Astrocyte (in vitro differentiated cells and primary cell): ENCODE results near the gene TOP3A. TPM values are rescaled to one million over a fixed set of nuclear protein-coding genes. Genes with fewer than 3 reads are reported as not detected.
"Not testable (repeated sequence)": the region's sequence is repeated elsewhere in the genome, so short reads cannot be mapped to it uniquely, and the experiment has no call there.

Experiments
- DNase-seq: peaks from one replicate; pipeline ENCODE4 v3.0.0-alpha.2; 2010; ENCODE audit warnings: low read depth
- FAIRE-seq: peaks from 2 replicates; lab custom pipeline; 2011; peaks lifted over from hg19 to GRCh38; lab: Jason Lieb, UNC
- H2AFZ ChIP-seq: 2 replicates; pipeline ENCODE4 v1.6.0; 2012; ENCODE audit warnings: low read depth, low read length, inconsistent platforms
- H3K27ac ChIP-seq: 2 replicates; pipeline ENCODE4 v1.5.1; 2011; ENCODE audit warnings: low read depth, low read length, inconsistent platforms
- H3K27me3 ChIP-seq: 2 replicates; pipeline ENCODE4 v1.6.0; 2011; ENCODE audit warnings: low read length, inconsistent platforms; ENCODE audit not compliant: insufficient read depth
- H3K36me3 ChIP-seq: 2 replicates; pipeline ENCODE4 v1.5.1; 2011; ENCODE audit warnings: low read length, inconsistent platforms; ENCODE audit not compliant: insufficient read depth
- H3K4me1 ChIP-seq: 2 replicates; pipeline ENCODE4 v1.5.1; 2011; ENCODE audit warnings: low read length, inconsistent platforms; ENCODE audit not compliant: insufficient read depth
- H3K4me2 ChIP-seq: 2 replicates; pipeline ENCODE4 v1.6.0; 2012; ENCODE audit warnings: low read length, inconsistent platforms
- H3K4me3 ChIP-seq: 2 replicates; pipeline ENCODE4 v1.5.1; 2011; ENCODE audit warnings: low read depth, mild to moderate bottlenecking, low read length, inconsistent platforms; ENCODE audit not compliant: insufficient read depth
- H3K79me2 ChIP-seq: 2 replicates; pipeline ENCODE4 v1.6.0; 2012; ENCODE audit warnings: mild to moderate bottlenecking, low read length, inconsistent platforms; ENCODE audit not compliant: insufficient read depth
- H3K9ac ChIP-seq: 2 replicates; pipeline ENCODE4 v1.6.0; 2012; ENCODE audit warnings: mild to moderate bottlenecking, low read length, inconsistent platforms
- H3K9me3 ChIP-seq: 2 replicates; pipeline ENCODE4 v1.5.1; 2012; ENCODE audit warnings: low read depth, mild to moderate bottlenecking, low read length, inconsistent platforms; ENCODE audit not compliant: insufficient read depth
- H4K20me1 ChIP-seq: 2 replicates; pipeline ENCODE4 v1.6.0; 2012; ENCODE audit warnings: low read length, inconsistent platforms; ENCODE audit not compliant: insufficient read depth
- H3K27ac Mint-ChIP-seq: one replicate; pipeline ENCODE4 v1.8.0; 2021; ENCODE audit warnings: mild to moderate bottlenecking, mixed read lengths; ENCODE audit not compliant: unreplicated experiment
- H3K27me3 Mint-ChIP-seq: one replicate; pipeline ENCODE4 v1.8.0; 2021; ENCODE audit warnings: low read depth, mixed read lengths; ENCODE audit not compliant: unreplicated experiment
- H3K36me3 Mint-ChIP-seq: one replicate; pipeline ENCODE4 v1.8.0; 2021; ENCODE audit warnings: low read depth, mixed read lengths; ENCODE audit not compliant: unreplicated experiment
- H3K4me1 Mint-ChIP-seq: one replicate; pipeline ENCODE4 v1.8.0; 2021; ENCODE audit warnings: low read depth, mixed read lengths; ENCODE audit not compliant: unreplicated experiment
- H3K4me3 Mint-ChIP-seq: one replicate; pipeline ENCODE4 v1.8.0; 2021; ENCODE audit warnings: mild to moderate bottlenecking, moderate library complexity, mixed read lengths; ENCODE audit not compliant: unreplicated experiment
- H3K9me3 Mint-ChIP-seq: one replicate; pipeline ENCODE4 v1.8.0; 2021; ENCODE audit warnings: mild to moderate bottlenecking, mixed read lengths; ENCODE audit not compliant: unreplicated experiment
- CTCF ChIP-seq: IDR thresholded peaks from 2 replicates; pipeline ENCODE4 v1.5.1; 2011; ENCODE audit warnings: low read depth, mild to moderate bottlenecking, inconsistent platforms, low read length, moderate library complexity; ENCODE audit not compliant: insufficient read depth
- EZH2 ChIP-seq: IDR thresholded peaks from 2 replicates; pipeline ENCODE4 v1.6.1; 2012; ENCODE audit warnings: mild to moderate bottlenecking, low read length, inconsistent platforms; ENCODE audit not compliant: insufficient read depth
- total RNA-seq: library from RNA; stranded (reverse); gene quantifications from 2 replicates; pipeline ENCODE4 v1.2.1, GENCODE V29; 2021

The TOP3A gene
- total RNA-seq, 1 donor from 2014 or later: 31.0 TPM

DNA sequence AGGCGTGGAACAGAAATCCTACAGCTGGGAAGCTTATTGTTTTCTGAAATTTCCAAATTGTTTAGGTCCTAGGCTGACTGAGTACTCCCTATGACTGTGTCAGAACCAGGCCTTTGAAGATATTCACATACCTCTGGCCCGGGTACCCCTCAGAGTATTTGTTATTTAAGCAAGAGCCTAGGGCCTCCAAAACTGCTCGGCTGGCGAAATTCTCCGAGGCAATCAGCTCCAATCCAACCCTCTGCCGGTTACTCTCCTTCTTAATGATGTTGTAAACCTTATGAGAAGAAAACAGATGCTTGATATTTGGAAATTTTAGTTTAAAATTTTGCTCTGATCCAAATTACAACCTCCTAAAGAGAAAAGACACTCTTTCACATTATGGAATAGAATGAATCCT, 38.7 kb upstream of the TOP3A start:
- no peaks in the 10 kb centered on the region for H3K36me3 ChIP-seq
- Mint-ChIP-seq H3K4me1 (peaks cover 3% of the 10 kb centered on the region), H3K9me3 (no peaks in the 10 kb centered on the region), H3K27ac (no peak overlapping the region), H3K36me3 (no peaks in the 10 kb centered on the region), H3K4me3 (no peak overlapping the region), H3K27me3 (no peaks in the 10 kb centered on the region)
- peaks cover 2% of the 10 kb centered on the region for H3K4me1 ChIP-seq
- no peaks in the 10 kb centered on the region for H3K9me3 ChIP-seq
- no peaks in the 10 kb centered on the region for H4K20me1 ChIP-seq
- FAIRE-seq: no peak
- no peak overlapping the region for H3K4me3 ChIP-seq
- H3K27me3 ChIP-seq: no peaks in the 10 kb centered on the region
- H3K9ac ChIP-seq: no peak overlapping the region
- H2AFZ ChIP-seq: no peak overlapping the region
- no peak overlapping the region for H3K4me2 ChIP-seq
- TF ChIP-seq CTCF (no peak), EZH2 (no peak)
- no peak overlapping the region for H3K27ac ChIP-seq
- no peak for DNase-seq
- H3K79me2 ChIP-seq: no peaks in the 10 kb centered on the region

- Histone ChIP-seq H3K27me3 (no peaks in the 10 kb centered on the region), H3K4me3 (no peak overlapping the region), H3K9me3 (no peaks in the 10 kb centered on the region), H3K9ac (no peak overlapping the region), H2AFZ (no peak overlapping the region), H3K36me3 (peaks cover 2% of the 10 kb centered on the region), H4K20me1 (no peaks in the 10 kb centered on the region), H3K27ac (no peak overlapping the region), H3K4me1 (no peaks in the 10 kb centered on the region), H3K79me2 (no peaks in the 10 kb centered on the region), H3K4me2 (no peak overlapping the region)
- Mint-ChIP-seq H3K4me3 (no peak overlapping the region), H3K4me1 (no peaks in the 10 kb centered on the region), H3K36me3 (peaks cover 25% of the 10 kb centered on the region), H3K9me3 (peaks cover 5% of the 10 kb centered on the region), H3K27ac (no peak overlapping the region), H3K27me3 (no peaks in the 10 kb centered on the region)
- TF ChIP-seq EZH2: no peak
- no peak for TF ChIP-seq CTCF
- DNase-seq: no peak
- FAIRE-seq: no peak
Measured at GRCh38 chr17:18344021-18344420, 29.2 kb upstream of the TOP3A start.

DNA sequence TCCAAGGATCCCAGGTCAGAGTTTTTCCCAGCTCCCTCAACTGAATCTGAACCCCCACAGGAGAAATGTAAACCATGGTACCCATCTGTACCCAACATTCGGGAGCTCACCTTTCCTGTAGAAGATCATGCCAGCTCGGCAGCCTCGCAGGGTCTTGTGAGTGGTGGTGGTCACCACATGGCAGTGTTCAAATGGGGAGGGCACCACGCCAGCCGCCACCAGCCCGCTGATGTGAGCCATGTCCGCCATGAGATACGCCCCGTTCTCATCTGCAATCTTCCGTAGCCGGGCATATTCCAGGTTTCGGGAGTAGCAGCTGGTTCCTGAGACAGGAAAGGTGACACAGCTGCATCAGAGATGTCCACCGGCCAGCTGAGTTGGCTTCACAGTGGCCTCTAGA, 25.1 kb upstream of the TOP3A start:
- no peaks in the 10 kb centered on the region for H3K4me1 ChIP-seq
- Mint-ChIP-seq H3K27me3 (no peaks in the 10 kb centered on the region), H3K4me3 (no peak overlapping the region), H3K4me1 (no peaks in the 10 kb centered on the region), H3K27ac (no peak overlapping the region), H3K9me3 (peaks cover 8% of the 10 kb centered on the region), H3K36me3 (peaks cover 32% of the 10 kb centered on the region)
- H3K9ac ChIP-seq: no peak overlapping the region
- no peaks in the 10 kb centered on the region for H3K27me3 ChIP-seq
- H3K9me3 ChIP-seq: no peaks in the 10 kb centered on the region
- H3K79me2 ChIP-seq: no peaks in the 10 kb centered on the region
- DNase-seq (no peak), FAIRE-seq (no peak)
- H2AFZ ChIP-seq: no peak overlapping the region
- no peak overlapping the region for H3K4me2 ChIP-seq
- H3K36me3 ChIP-seq: peaks cover 2% of the 10 kb centered on the region
- no peak overlapping the region for H3K4me3 ChIP-seq
- no peaks in the 10 kb centered on the region for H4K20me1 ChIP-seq
- TF ChIP-seq CTCF (no peak), EZH2 (no peak)
- H3K27ac ChIP-seq: no peak overlapping the region

DNA sequence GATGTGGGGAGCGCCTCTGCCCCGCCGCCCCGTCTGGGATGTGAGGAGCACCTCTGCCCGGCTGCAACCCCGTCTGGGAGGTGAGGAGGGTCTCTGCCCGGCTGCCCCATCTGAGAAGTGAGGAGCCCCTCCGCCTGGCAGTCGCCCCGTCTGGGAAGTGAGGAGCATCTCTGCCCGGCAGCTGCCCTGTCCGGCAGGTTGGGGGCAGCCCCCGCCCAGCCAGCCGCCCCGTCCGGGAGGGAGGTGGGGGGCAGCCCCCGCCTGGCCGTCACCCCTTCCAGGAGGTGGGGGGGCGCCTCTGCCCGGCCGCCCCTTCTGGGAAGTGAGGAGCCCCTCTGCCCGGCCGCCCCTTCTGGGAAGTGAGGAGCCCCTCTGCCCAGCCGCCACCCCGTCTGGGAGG, 23.4 kb upstream of the TOP3A start:
- not testable (repeated sequence) for H3K27me3 ChIP-seq, H3K4me2 ChIP-seq, H3K9ac ChIP-seq, H3K4me1 ChIP-seq, H3K4me3 Mint-ChIP-seq, H3K9me3 ChIP-seq, H3K36me3 ChIP-seq, H3K4me3 ChIP-seq, H3K4me1 Mint-ChIP-seq, FAIRE-seq, DNase-seq, H3K27ac Mint-ChIP-seq, H2AFZ ChIP-seq, H4K20me1 ChIP-seq, H3K79me2 ChIP-seq, H3K27ac ChIP-seq, H3K27me3 Mint-ChIP-seq, H3K9me3 Mint-ChIP-seq
- H3K36me3 Mint-ChIP-seq: peaks cover 32% of the 10 kb centered on the region
